Measurements from ENCODE around the gene KIAA0753. TPM values are rescaled to one million over a fixed set of nuclear protein-coding genes. Genes with fewer than 3 reads are reported as not detected.

Gene KIAA0753
- total RNA-seq, 1 donor from 2014 or later, result 8.9 TPM

DNA sequence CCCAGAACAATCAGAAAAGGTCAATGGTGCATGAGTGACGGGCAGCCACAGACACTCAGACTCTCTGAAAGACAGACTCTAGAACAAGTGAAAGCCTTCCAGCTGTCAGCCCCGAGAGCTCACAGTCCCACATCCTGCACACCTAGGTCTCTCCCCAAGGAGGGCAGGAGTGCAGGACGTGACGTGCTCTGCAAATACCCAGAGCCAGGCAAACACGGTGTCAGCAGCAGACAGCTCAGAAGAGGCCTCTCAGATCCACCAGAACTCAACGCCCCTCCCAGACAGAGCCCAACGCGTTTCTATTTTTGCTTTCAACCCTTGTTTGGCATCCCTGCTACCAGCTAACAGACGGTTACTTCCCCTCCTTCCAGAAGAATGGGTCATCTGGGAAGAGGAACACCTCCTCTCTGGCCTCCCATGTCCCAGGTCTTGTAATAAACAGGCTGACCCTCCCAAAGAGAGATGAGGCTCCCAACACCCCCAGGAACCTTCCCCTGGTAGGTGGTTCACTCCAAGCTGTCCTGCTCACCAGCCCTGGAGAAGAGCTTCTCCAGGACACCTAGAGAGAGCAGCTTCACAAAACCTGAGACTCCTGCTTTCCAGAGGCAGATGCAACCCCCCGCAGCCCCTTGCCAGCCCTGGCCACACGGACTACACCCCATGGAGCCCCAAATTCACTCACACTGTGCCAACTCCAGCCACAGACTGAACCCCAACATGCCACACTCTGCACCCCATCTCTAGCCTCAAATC is 91.8 kb downstream of the KIAA0753 start:
- DNase-seq (ENCODE audit: low read depth, low spot score), result no peak

DNA sequence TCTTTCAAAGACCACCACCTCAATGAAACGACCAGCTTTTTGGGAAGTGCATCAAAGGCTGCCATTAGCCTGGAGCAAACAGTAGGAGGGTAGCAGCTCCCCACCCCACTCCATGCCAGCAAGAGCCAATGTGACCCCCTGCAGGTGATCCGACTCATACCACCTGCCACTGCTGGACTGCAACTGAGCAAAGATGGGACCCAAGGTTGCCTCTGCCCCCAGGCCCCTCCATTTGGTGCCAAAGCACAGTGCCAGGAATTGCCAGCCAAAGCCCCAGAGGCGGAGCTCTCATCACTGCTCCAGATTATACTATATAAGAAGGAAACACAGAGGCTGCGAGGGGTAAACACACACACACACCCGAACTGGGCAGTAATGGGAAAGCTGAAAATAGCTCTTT is 92.5 kb downstream of the KIAA0753 start:
- DNase-seq (ENCODE audit: low read depth, low spot score), result no peak

DNA sequence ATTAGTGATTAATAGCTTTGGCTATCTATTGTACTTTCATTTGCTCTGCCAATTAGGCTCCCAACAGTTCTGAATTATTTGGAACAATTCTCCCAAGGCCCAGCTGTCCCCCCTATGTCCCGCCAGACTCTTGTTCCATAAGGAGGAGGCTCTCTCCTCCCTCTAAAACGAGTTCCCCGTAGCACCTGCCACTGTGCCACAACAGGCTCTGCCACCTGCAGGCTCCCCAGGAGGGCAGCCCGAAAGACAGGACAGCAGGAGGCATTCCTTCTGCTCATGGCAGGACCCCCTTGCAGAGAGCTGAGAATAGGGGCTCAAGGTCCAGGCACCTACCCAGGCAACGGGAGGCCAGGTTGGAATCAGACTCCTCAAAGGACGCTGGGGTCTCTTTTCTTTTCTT is 93.2 kb downstream of the KIAA0753 start:
- DNase-seq (ENCODE audit: low read depth, low spot score), result no peak

DNA sequence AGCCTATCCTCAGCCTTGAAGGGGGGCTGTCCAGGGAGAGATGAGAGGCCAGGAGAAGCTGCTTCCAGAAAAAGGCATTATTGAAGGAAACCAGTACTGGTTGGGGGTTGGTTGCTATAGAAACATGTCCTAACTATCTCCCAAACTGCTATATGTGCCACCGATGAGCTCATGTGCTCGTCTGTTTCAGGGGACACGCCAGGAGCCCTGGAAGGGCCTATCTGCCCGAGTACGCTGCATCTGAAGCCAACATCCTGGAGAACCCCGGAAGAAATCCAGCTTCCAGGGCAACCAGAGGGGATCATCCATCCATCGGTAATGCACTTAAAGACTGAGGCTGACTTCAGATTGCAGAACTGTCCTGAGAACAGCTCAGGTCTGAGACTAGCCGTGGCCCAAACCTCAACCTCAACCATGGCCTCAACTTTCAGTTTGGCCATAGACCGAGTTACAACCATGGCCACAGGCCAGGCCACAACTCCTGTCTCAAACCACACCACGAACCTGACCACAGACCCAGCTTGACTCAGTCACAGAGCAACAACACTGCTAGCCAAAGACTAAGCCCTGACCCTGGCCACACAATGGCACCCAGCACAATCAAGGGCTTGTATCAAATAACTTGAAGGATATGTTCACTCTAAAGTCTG is 94.3 kb downstream of the KIAA0753 start:
- DNase-seq (ENCODE audit: low read depth, low spot score), result no peak

DNA sequence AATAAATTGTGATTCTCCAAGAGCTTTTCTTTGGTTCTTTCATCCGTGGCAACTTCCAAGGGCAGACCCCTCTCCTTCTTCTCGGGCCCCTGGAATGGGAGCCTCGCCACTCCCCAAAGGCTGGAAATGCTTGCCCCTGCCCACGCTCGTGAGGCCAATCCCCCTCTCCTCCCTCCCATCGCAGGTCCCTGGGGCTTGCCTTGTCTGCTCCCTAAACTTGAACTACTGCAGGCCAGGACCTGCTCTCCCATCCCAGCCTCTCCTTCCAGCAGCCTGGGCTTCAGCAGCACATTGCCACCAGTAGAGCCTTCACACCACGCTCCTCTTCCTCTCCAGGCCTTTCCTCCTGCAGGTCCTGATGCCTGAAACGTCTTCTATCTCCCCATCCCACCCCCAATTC is 95.2 kb downstream of the KIAA0753 start:
- DNase-seq (ENCODE audit: low read depth, low spot score), result no peak

DNA sequence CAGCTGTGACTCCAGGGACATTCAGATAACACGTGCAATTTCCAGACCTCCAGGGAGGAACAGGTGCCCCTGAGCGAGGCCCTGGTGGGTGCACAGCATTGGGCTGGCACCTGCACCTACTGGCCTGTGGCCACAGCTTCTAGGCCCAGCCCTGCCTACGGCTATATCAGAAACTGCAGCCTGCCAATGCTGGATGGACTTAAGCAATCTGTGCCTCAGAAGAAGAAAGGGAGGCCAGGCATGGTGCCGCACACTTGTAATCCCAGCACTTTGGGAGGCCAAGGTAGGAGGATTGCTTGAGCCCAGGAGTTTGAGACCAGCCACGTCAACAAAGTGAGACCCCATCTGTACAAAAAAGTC is 96.5 kb downstream of the KIAA0753 start:
- DNase-seq (ENCODE audit: low read depth, low spot score), result no peak

DNA sequence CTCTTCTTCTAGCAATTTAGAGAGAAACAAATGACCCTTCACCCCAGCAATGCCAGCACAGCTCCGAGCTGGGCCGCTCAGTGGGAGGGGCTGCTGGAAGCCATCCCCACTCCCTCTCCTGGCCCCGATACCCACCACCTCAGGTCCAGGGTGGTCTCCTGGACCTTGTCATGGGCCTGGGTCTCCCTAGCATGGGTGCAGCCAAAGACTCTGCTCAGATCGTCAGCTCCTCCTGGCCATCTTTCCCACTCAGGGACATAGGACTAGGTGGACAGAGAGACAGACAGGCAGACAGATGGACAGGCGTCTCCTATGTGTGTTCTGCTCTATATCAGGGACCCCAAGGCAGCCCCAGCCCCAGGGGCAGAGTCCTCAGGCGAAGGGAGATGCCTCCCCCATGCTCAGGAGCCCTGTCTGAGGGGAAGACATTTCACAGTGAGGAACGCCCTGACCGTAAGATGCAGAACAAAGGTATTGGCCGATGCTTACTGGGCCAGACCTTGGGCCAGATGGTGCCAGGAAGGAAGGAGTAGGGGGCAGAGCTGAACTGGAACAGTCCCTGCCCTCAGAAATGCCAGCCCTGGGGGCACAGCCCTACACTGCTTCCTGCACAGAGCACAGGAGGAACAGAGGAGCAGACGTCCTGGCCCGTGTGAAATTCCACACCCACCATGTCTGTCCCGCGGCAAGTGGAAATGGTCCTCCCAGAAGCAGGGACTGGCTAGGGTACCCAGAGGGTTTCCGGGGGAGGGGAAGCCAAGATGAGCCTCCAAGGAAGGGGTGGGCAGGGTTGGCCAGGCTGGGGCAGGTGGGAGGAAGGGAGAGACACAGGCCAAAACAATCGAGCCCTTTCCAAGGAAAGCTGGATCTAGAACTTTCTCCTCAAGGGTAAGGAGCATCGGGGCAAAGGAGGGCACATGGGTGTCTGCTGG is 97.2 kb downstream of the KIAA0753 start:
- DNase-seq (ENCODE audit: low read depth, low spot score), result no peak

DNA sequence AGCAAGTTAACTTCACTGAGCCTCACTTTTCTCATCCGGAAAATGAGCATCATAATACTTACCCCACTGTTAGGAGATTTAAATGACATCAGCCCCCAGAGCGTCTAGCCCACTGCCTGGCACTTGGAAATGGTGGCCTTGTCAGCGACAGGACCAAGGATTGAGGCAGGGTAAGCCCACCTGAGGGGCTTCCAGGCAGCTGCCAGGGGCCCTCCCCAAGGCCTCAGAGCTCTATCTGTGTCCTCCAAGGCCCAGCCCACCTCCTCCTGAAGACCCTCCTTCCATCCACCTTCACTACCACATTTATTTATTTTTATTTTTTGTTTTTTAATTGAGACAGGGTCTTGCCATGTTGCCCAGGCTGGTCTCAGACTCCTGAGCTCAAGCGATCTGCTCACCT is 97.9 kb downstream of the KIAA0753 start:
- no peak for DNase-seq (ENCODE audit: low read depth, low spot score)

DNA sequence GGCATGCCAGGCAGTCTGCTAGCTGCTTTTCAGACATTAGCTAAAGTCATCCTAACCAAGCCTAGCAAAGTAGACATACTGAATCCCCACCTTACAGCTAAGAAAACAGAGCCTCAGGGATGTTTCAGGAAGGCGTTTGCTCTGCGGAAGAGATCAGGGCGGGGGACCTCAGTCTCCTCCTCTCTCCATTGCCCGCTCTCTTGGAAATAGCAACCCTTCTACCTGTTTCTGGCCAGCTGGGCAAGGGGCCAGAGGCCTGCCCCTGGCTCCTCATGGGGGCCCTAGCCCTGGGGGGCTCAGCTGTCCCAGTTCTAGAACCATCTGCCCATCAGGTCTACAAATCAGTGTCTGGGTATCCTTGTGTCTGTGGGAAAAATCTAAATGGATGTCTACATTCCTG is 98.6 kb downstream of the KIAA0753 start:
- no peak for DNase-seq (ENCODE audit: low read depth, low spot score)

DNA sequence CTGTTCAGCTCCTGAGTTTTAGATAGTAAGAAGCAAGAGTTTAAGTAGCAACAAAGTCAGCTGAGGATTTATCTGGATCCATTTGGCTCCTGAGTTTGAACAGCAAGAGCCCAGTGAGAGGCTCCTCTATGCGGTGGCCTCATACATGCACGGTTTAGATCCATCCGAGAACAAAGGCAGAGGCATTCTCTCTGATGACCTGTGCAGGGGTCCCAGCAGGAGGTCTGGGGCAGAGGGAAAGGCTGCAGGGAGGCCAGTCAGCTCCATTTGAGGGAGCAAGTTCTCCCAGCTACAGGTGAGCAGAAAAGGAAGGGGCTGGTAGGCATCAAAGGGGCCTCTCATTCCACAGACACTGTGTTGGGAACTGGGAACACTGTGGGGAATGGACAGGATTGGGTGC is 100.6 kb downstream of the KIAA0753 start:
- no peak for DNase-seq (ENCODE audit: low read depth, low spot score)

DNA sequence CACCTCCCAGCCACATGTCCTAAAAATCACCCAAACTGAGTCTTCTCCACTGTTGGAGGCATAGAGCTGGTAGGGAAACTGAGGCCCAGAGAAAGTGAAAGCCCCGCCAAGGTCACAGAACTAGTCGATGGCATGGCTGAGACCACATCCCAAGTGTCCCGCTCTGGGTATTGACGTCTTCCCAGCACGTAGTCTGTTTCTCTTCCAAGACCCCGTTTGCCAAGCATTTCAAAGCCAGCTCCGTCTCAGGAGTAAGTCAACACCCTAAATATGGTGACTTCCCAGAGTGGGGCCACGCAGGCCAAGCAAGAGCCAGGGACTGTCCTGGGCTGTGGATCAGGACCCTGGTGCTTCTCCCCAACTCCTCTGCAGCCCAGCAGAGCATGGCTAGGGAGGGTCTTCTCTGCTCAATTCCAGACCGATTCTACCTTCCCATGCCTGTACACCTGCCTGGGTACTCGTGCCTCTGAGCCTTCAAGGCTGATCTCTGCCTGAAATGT is 103.9 kb downstream of the KIAA0753 start:
- DNase-seq (ENCODE audit: low read depth, low spot score), result no peak

DNA sequence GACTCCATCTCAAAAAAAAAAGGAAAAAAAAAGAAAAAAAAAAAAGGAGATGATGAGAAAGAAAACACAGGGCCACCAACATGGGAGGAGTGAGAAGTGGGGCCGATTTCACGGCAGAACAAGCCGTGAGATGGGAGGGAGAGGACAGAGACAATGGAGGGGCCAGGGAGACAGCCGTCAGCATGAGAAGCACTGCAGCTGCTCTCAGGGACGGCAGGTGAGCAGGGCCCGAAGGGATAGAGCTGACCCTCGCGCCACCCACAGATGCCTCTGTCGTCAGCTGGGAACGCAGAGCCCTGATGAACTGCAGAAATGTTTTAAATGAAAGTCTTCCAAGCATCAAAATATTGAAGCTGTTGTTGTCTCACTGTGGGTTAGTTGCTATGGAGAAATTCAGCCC is 104.5 kb downstream of the KIAA0753 start:
- no peak for DNase-seq (ENCODE audit: low read depth, low spot score)

DNA sequence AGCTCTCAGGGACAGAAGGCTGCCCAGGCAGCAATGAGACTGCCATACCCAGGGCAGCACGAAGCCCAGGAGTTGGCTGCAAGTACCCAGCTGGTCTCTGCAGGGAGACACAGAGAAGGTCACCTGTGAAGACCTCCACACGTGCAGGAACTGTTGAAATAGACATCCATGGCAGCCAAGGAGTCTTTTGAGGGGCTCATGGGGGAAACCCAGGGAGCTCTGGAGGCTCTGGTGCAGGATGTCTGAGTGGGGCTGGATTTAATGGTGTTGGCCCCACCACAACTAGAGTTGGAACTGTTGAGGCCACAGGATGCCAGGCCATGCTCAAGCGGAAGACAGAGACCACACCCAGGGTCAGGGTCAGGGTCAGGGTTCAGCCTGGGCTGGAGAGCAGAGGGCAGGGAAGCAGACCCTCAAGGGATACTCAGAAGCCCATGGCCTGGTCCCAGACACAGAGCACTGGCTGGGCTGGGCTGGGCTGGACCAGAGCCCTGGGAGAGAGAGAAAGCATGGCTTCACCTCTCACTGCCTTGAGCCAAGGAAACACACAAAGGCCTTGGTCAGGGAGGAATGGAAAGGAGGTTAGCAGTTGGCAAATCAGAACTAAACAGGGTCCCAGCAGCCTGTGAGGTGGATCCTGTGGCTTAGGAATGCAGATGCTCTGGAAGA is 105.5 kb downstream of the KIAA0753 start:
- no peak for DNase-seq (ENCODE audit: low read depth, low spot score)

DNA sequence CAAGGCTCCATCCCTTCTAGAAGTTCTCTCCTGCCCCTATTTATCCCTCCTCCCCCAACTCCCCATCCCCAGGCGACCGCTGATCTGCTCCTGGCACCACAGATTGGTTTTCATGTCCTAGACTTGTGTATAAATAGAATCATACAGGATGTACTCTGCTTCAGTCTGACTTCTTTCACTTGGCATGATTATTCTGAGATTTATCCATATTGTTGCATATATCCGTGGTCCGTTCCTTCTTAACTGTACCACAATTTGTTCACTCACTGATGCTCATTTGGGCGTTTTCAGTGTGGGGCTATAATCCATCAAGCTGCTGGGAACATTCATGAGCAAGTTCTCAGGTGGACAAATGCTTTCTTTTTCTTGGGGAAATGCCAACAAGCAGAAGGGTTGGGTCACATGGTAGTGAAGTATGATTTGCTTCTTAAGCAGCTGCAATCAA is 108.0 kb downstream of the KIAA0753 start:
- no peak for DNase-seq (ENCODE audit: low read depth, low spot score)

DNA sequence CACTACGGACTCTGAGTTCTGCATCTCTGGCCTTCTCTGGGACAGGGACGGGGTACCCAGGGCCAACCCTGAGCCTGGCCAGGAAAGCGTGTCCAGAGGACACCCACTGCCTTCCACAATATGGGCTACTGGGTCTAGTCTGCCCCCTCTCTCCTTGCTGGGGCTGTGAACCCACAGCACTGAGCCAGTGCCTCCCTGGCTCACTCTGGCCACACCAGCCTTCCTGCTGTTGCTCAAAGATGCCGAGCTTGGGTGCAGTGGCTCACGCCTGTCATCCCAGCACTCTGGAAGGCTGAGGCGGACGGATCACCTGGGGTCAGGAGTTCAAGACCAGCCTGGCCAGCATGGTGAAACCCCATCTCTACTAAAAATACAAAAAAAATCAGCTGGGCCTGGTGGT is 108.9 kb downstream of the KIAA0753 start:
- DNase-seq (ENCODE audit: low read depth, low spot score), result no peak

DNA sequence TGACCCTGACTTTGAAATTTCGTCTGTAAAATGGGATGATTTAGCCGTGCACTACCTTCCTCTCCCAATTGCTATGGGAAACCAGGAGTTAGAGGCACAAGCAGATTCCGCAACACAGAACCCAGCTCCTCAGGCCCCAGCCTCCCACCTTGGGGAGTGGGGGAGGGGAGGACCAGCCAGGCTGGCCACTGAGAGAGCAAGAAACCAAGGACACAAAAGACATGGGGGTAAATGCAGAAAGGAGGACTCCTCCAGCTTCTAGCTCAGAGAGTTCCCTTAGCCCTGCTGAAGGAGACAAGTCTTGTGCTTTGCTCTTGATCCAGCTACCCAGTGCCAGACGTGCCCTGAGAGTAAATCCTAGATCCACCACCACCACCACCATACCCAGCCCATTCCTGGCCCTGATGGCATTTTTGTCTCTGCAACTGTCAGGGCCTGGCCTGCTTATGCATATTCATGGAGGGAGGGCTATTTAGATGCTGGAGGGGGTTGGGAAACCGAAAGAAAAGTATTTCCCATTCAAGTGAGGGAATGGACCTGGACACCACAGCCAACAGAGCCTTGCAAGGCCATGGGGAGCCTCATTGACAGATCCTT is 110.1 kb downstream of the KIAA0753 start:
- no peak for DNase-seq (ENCODE audit: low read depth, low spot score)

DNA sequence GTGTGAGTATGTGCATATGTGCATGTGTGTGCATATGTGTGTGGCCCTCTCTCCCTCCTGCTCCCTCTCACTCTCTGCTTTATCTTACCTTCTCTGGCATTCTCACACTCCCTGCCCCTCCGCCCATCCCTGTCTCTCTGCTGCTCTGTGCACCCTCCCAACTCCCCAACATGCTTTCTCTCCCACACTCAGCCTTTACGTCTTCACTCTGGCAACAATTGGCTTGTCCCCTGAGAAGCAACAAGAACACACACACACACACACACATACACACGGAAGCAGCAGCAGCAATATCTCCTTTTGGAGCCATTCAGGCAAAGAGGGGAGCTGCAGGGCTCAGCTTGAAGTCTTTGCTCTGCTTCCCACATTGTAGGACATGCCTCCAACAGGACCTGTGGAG is 112.0 kb downstream of the KIAA0753 start:
- DNase-seq (ENCODE audit: low read depth, low spot score), result no peak

Data from pulmonary artery endothelial cell (primary cell).